IPS-18a (cell line): ENCODE measurements around the gene CACNA1D.
"Not testable (repeated sequence)": the region's sequence is repeated elsewhere in the genome, so short reads cannot be mapped to it uniquely, and the experiment has no call there.

Experiments used
- H3K27ac ChIP-seq: one replicate; pipeline ENCODE4 v1.5.1; 2013; ENCODE audit warnings: low read length
- H3K27me3 ChIP-seq: one replicate; pipeline ENCODE4 v1.6.1; 2013; ENCODE audit warnings: mild to moderate bottlenecking, low read length; ENCODE audit not compliant: control insufficient read depth, insufficient read depth
- H3K36me3 ChIP-seq: one replicate; pipeline ENCODE4 v1.6.1; 2013; ENCODE audit warnings: low read depth, low read length; ENCODE audit not compliant: control insufficient read depth
- H3K4me1 ChIP-seq: one replicate; pipeline ENCODE4 v1.6.1; 2013; ENCODE audit warnings: low read depth, low read length; ENCODE audit not compliant: control insufficient read depth
- H3K4me3 ChIP-seq: one replicate; pipeline ENCODE4 v1.5.1; 2013; ENCODE audit warnings: low read length
- H3K9ac ChIP-seq: one replicate; pipeline ENCODE4 v1.6.1; 2013; ENCODE audit warnings: mild to moderate bottlenecking, low read length, moderate library complexity
- H3K9me3 ChIP-seq: one replicate; pipeline ENCODE4 v1.6.1; 2013; ENCODE audit warnings: low read depth, low read length; ENCODE audit not compliant: control insufficient read depth

CACNA1D gene

DNA sequence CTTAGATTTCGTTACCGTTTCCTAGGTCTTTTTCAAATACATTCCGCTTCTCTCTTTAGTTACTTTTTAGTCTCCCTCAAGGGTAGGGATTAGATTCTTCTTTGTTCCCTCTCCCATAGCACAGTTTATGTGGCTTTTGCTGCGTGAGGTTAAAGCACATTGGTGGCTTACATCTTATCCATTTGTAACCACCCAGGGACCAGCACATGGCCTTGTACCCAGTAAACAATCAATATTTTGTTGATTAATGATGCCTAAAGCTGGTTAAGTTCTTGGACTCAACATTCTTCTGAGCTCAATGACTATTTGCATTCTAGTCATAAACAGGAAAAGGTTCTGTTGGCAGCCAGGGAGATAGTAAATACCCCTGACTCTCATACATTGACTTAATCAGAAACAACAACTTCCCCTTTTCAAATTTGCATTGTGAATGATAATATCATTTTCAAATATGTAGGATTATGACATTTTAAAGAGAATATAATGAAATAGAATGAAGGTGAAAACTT is 60.2 kb downstream of the CACNA1D start:
- Histone ChIP-seq H3K9ac (no peak overlapping the region), H3K9me3 (no peaks in the 10 kb centered on the region), H3K36me3 (no peaks in the 10 kb centered on the region), H3K4me3 (no peak overlapping the region), H3K4me1 (no peaks in the 10 kb centered on the region), H3K27ac (no peak overlapping the region), H3K27me3 (no peaks in the 10 kb centered on the region)

DNA sequence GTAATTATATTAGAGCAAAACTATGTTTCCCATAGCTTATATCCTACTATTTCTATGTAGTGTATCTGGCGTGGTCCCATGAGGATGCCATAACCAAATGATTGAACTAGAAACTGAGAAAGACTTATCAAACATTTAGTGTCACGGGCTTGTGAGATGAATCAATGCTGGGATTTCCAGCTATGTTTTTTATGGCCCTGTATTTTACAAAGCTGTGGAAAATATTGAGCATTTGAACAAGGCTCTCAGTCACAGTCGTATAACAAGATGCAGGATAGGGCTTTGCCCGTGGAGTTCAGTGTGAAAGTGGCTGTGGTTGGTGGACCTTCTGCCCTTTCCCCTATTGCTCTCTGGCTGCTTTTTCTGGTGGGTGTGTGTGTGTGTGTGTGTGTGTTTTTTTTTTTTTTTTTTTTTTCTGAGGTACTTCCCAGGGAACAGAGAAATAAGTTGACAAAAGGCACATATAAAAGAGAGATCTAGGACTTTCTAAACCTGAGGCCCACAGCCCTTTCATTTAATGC is 60.7 kb downstream of the CACNA1D start:
- Histone ChIP-seq H3K36me3 (no peaks in the 10 kb centered on the region), H3K27ac (no peak overlapping the region), H3K9me3 (no peaks in the 10 kb centered on the region), H3K27me3 (no peaks in the 10 kb centered on the region), H3K9ac (no peak overlapping the region), H3K4me1 (no peaks in the 10 kb centered on the region), H3K4me3 (no peak overlapping the region)

DNA sequence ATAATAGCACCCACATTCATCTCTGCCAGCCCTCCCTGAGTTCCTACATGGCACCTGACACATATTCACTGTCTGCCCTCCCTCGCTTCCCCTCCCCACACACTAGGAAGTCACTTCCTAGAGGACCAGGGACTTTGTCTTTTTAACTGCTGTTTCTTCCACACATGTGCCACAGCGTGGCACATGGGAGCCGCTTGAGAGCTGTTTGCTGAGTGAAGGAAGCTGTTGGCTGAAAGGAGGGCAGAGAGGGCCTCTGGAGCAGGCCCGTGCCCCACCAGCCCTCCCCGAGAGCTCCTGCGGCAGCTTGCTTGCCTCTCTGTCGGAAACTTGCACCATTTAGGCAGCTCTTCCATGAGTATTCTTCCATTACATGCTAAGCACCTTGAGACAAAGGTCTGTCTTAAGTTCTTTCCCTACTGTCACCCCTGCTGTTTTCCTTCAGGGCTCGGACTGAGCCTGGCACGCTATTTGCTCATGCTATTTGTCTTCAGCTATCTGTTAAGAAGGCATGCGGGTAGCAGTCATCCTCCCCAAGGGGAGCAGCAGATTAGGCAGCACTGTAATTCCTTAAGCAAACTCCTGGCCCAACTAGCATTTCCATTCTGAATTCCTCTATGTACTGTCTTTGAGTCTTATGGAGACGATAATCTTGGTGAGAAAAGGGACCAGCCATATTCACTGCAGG is 72.2 kb downstream of the CACNA1D start:
- H3K27ac ChIP-seq = no peak overlapping the region
- H3K4me1 ChIP-seq = no peaks in the 10 kb centered on the region
- no peaks in the 10 kb centered on the region for H3K9me3 ChIP-seq
- no peaks in the 10 kb centered on the region for H3K27me3 ChIP-seq
- no peak overlapping the region for H3K9ac ChIP-seq
- H3K4me3 ChIP-seq = no peak overlapping the region
- H3K36me3 ChIP-seq = no peaks in the 10 kb centered on the region

DNA sequence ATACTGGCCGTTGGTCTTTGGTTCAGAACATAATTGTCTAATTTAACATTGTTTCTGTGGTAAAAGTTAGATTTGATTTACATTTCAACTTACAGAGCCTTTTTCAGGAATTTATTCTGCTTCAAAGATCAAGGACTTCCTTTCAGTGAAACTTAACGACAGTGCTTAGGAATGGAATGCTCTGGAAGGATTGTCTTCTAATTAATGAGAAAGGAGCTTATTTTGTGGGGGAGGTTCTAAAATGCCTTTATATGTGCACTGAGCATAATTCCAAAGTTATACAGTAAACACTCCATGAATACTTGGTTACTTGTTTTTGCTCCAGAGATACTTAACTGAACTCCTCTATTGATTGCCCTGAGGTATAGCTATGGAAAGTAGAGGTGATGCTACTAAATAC is 75.7 kb downstream of the CACNA1D start:
- Histone ChIP-seq H3K9me3 (no peaks in the 10 kb centered on the region), H3K36me3 (no peaks in the 10 kb centered on the region), H3K4me3 (no peak overlapping the region), H3K9ac (no peak overlapping the region), H3K27me3 (no peaks in the 10 kb centered on the region), H3K27ac (no peak overlapping the region), H3K4me1 (no peaks in the 10 kb centered on the region)

DNA sequence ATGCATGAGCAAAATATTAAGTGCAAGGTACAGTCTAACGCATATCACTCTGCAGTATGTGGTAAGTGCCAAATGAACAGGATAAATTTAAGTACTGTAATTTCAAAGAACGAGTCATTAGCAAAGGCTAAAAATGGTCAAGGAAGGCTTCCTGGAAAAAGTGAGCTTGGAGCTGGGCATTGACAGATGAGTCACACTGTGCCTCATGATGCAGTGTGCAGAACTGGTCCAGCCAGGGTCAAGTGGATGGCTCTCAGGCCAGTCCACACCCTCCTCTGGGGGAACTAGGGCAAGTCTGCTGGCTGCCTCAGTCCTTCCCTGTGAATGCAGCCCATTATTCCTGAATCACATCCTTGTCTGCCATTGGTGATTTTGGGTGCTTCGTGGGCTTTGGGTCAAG is 76.3 kb downstream of the CACNA1D start:
- H3K36me3 ChIP-seq = no peaks in the 10 kb centered on the region
- H3K9ac ChIP-seq = no peak overlapping the region
- no peaks in the 10 kb centered on the region for H3K4me1 ChIP-seq
- H3K27me3 ChIP-seq = no peaks in the 10 kb centered on the region
- H3K4me3 ChIP-seq = no peak overlapping the region
- H3K27ac ChIP-seq = no peak overlapping the region
- no peaks in the 10 kb centered on the region for H3K9me3 ChIP-seq

DNA sequence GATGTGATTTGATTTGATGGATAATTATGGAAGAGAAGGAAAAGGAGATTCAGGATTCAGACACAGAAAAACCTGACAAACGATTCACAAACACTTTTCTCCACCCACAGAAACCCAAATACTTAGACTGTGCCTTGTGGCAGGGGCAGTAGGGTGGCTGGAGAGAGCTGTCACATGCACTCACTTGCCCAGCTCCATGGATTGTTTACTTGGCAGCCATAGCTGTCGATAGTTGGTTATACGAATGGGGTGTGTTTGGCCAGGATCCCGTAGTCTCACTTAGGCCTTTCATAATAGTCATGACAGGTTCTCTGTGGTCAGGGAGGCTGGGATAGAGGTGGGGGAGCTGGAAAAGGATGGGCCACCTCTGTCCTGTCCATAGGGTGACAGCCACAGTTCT is 76.9 kb downstream of the CACNA1D start:
- no peaks in the 10 kb centered on the region for H3K27me3 ChIP-seq
- no peak overlapping the region for H3K4me3 ChIP-seq
- H3K27ac ChIP-seq = no peak overlapping the region
- H3K36me3 ChIP-seq = no peaks in the 10 kb centered on the region
- no peak overlapping the region for H3K9ac ChIP-seq
- no peaks in the 10 kb centered on the region for H3K9me3 ChIP-seq
- H3K4me1 ChIP-seq = no peaks in the 10 kb centered on the region

DNA sequence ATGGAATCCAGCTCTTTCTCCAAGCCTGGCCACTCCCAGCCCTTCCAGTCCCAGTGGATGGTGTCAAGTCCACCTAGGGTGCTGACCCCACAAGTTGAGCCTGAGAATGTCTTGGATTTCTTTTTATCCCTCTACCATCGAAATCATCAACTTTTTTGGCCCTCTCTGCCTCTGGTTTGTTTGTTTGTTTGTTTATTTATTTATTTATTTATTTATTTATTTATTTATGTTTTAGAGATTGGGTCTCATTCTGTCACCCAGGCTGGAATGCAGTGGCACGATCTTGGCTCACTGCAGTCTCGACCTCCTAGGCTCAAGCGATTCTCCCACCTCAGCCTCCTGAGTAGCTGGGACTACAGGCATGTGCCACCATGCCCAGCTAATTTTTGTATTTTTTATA is 77.8 kb downstream of the CACNA1D start:
- not testable (repeated sequence) for H3K27me3 ChIP-seq, H3K9me3 ChIP-seq, H3K4me3 ChIP-seq, H3K4me1 ChIP-seq, H3K27ac ChIP-seq, H3K36me3 ChIP-seq, H3K9ac ChIP-seq

DNA sequence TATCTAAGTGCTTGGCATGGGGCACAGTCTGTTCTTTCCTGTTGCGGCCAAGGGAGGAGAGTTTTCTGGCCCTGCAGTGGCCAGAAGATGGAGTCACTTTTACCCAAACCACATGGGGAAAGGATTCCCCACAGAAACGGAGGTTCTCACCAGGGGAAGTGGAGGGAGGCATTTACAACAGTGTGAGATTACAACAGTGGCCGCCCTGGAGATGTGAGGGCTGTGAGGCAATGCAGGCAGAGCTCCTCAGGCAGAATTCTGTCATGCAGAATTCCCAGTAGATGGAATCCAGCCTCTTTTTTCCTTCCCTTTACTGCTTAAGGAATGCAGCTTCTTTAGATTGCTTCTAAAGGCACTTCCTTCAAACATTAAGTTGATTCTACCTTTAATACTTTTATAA is 83.1 kb downstream of the CACNA1D start:
- Histone ChIP-seq H3K27me3 (no peaks in the 10 kb centered on the region), H3K9ac (no peak overlapping the region), H3K9me3 (no peaks in the 10 kb centered on the region), H3K36me3 (no peaks in the 10 kb centered on the region), H3K27ac (no peak overlapping the region), H3K4me1 (peaks cover 10% of the 10 kb centered on the region), H3K4me3 (no peak overlapping the region)

DNA sequence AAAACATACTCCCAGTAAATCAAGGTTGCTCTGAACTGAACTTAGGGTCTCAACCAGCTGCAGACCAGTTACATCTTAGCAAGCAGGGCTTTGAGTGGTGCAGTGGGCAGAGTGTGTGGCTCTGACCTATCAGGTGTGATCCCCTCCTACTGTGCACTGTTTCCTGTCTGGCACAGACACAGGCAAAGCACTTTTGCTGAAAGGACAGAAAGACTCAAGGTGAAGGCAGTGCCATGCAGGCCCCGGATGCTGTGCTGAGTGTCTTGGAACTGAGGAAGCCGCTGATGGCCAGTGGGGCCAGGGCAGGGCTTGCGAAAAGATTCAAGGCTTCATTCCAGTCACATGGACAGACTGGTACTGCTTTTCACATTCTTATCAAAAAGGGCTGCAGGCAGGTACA is 85.2 kb downstream of the CACNA1D start:
- Histone ChIP-seq H3K4me1 (peaks cover 12% of the 10 kb centered on the region), H3K36me3 (no peaks in the 10 kb centered on the region), H3K27ac (no peak overlapping the region), H3K27me3 (no peaks in the 10 kb centered on the region), H3K9ac (no peak overlapping the region), H3K4me3 (no peak overlapping the region), H3K9me3 (no peaks in the 10 kb centered on the region)

DNA sequence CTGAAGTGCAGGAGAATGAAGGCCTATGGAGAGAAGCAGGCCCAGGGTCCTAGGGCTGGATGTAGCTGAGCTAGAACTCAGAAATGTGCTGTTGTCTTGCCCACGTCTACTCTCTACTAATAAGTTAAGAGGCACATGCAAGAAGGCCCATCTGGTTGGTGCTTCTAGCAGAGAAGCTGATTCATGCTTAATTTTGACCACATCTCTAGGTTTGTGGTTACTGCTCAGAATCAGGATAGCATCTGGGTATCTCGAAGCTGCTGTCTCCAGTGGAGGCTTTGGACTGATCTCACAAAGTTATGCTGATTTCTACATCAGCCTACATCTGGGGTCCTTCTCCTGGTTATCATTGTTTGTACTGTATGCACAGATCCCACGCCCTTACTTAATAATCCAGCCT is 87.3 kb downstream of the CACNA1D start:
- Histone ChIP-seq H3K9me3 (no peaks in the 10 kb centered on the region), H3K36me3 (no peaks in the 10 kb centered on the region), H3K9ac (no peak overlapping the region), H3K27me3 (no peaks in the 10 kb centered on the region), H3K4me1 (peaks cover 16% of the 10 kb centered on the region), H3K4me3 (no peak overlapping the region), H3K27ac (no peak overlapping the region)

DNA sequence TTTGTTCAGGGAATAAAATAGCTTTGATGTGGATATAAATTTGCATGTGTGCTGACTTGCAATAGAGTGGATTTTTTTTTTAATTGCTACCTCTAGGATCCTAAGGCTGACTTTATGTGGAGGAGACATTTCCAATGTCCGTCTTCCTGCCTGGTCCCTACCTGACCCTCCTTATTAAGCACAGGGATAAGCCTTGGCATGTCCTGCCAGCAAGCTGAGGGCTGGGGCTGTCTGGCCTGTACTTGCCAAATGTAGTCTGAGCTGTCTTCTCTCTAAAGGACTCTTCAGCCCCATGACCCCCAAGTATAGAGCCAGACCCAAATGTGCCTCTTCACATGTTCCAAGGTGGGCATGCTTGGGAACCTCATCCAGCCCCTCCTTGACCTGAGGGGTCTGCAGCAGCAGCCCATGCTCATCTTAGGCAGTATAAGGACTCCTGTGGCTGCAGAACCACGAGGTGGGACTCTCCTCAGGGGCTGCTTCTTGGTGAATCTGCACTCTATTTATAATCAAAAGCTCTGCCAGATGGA is 88.8 kb downstream of the CACNA1D start:
- Histone ChIP-seq H3K9me3 (no peaks in the 10 kb centered on the region), H3K9ac (no peak overlapping the region), H3K4me1 (peaks cover 12% of the 10 kb centered on the region), H3K36me3 (no peaks in the 10 kb centered on the region), H3K4me3 (no peak overlapping the region), H3K27ac (no peak overlapping the region), H3K27me3 (no peaks in the 10 kb centered on the region)

DNA sequence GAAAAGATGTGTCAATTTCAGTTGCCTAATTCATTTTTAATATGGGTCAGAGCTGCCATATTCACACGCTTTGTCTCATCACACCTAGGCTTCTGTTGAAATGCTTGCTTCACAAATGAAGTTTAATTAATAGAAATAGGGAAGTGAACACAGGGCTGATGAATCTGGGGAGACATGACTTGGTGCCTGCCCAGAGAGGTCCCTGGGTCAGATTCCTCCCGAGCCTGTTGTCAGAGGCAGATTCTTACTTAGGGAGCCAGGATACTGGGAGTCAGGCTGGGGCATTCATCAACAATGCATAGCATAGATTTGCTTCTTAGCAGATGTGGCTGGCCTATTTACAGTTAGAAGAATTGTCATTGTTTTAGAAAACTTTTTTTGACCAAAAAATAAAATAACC is 90.6 kb downstream of the CACNA1D start:
- H3K4me1 ChIP-seq = peaks cover 12% of the 10 kb centered on the region
- H3K36me3 ChIP-seq = no peaks in the 10 kb centered on the region
- no peaks in the 10 kb centered on the region for H3K9me3 ChIP-seq
- H3K27ac ChIP-seq = no peak overlapping the region
- H3K4me3 ChIP-seq = no peak overlapping the region
- no peak overlapping the region for H3K9ac ChIP-seq
- no peaks in the 10 kb centered on the region for H3K27me3 ChIP-seq
